ENCODE data around the gene PRDM15.

The PRDM15 gene

GRCh38 chr21:41830145-41830707, 48.9 kb downstream of the PRDM15 start:
- no peak overlapping the region for H3K9ac ChIP-seq (ENCODE audit: low read length)
- H3K79me2 ChIP-seq (ENCODE audit: low read length) = no peaks in the 10 kb centered on the region
- H3K4me3 ChIP-seq (ENCODE audit: low read length) = no peak overlapping the region
- H3K4me1 ChIP-seq (ENCODE audit: low read length) = no peaks in the 10 kb centered on the region
- H3K27me3 ChIP-seq (ENCODE audit: low read depth, low read length) = no peaks in the 10 kb centered on the region
- TF ChIP-seq, protein P1, sequence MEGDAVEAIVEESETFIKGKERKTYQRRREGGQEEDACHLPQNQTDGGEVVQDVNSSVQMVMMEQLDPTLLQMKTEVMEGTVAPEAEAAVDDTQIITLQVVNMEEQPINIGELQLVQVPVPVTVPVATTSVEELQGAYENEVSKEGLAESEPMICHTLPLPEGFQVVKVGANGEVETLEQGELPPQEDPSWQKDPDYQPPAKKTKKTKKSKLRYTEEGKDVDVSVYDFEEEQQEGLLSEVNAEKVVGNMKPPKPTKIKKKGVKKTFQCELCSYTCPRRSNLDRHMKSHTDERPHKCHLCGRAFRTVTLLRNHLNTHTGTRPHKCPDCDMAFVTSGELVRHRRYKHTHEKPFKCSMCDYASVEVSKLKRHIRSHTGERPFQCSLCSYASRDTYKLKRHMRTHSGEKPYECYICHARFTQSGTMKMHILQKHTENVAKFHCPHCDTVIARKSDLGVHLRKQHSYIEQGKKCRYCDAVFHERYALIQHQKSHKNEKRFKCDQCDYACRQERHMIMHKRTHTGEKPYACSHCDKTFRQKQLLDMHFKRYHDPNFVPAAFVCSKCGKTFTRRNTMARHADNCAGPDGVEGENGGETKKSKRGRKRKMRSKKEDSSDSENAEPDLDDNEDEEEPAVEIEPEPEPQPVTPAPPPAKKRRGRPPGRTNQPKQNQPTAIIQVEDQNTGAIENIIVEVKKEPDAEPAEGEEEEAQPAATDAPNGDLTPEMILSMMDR (IDR thresholded peaks at IDR 0.05; ENCODE audit: low read depth, low read length) = no peak
- no peak for TF ChIP-seq EZH2phosphoT487 (IDR thresholded peaks at IDR 0.05; ENCODE audit: low read depth)
- H4K20me1 ChIP-seq (ENCODE audit: insufficient read depth, low read length) = no peaks in the 10 kb centered on the region
- no peaks in the 10 kb centered on the region for H3K9me3 ChIP-seq (ENCODE audit: insufficient read depth, low read length)
- no peak overlapping the region for H2AFZ ChIP-seq (ENCODE audit: low read depth, low read length)
- H3K27ac ChIP-seq (ENCODE audit: low read length) = no peak overlapping the region
- H3K4me2 ChIP-seq (ENCODE audit: low read length) = no peak overlapping the region
- H3K36me3 ChIP-seq (replicated peaks; ENCODE audit: low read depth, low read length) = no peaks in the 10 kb centered on the region

GRCh38 chr21:41828884-41829360, 50.2 kb downstream of the PRDM15 start:
- Histone ChIP-seq H3K4me2 (ENCODE audit: low read length) (no peak overlapping the region), H3K27ac (ENCODE audit: low read length) (no peak overlapping the region)

GRCh38 chr21:41827951-41828883, 50.9 kb downstream of the PRDM15 start:
- Histone ChIP-seq H4K20me1 (ENCODE audit: insufficient read depth, low read length) (no peaks in the 10 kb centered on the region), H3K4me2 (ENCODE audit: low read length) (no peak overlapping the region), H3K9me3 (ENCODE audit: insufficient read depth, low read length) (no peaks in the 10 kb centered on the region), H3K27me3 (ENCODE audit: low read depth, low read length) (no peaks in the 10 kb centered on the region), H3K4me3 (ENCODE audit: low read length) (no peak overlapping the region), H3K9ac (ENCODE audit: low read length) (no peak overlapping the region), H2AFZ (ENCODE audit: low read depth, low read length) (no peak overlapping the region), H3K79me2 (ENCODE audit: low read length) (no peaks in the 10 kb centered on the region), H3K36me3 (replicated peaks; ENCODE audit: low read depth, low read length) (no peaks in the 10 kb centered on the region), H3K4me1 (ENCODE audit: low read length) (no peaks in the 10 kb centered on the region), H3K27ac (ENCODE audit: low read length) (no peak overlapping the region)
- TF ChIP-seq, protein P1 (IDR thresholded peaks at IDR 0.05; ENCODE audit: low read depth, low read length) = no peak
- no peak for TF ChIP-seq EZH2phosphoT487 (IDR thresholded peaks at IDR 0.05; ENCODE audit: low read depth)

More at GRCh38 chr21:41828884-41829360, 50.2 kb downstream of the PRDM15 start:
- Histone ChIP-seq H3K9me3 (ENCODE audit: insufficient read depth, low read length) (no peaks in the 10 kb centered on the region), H3K9ac (ENCODE audit: low read length) (no peak overlapping the region), H3K36me3 (replicated peaks; ENCODE audit: low read depth, low read length) (no peaks in the 10 kb centered on the region), H4K20me1 (ENCODE audit: insufficient read depth, low read length) (no peaks in the 10 kb centered on the region), H3K4me3 (ENCODE audit: low read length) (no peak overlapping the region), H2AFZ (ENCODE audit: low read depth, low read length) (no peak overlapping the region), H3K79me2 (ENCODE audit: low read length) (no peaks in the 10 kb centered on the region), H3K27me3 (ENCODE audit: low read depth, low read length) (no peaks in the 10 kb centered on the region), H3K4me1 (ENCODE audit: low read length) (no peaks in the 10 kb centered on the region)
- TF ChIP-seq, protein P1 (IDR thresholded peaks at IDR 0.05; ENCODE audit: low read depth, low read length) = no peak
- no peak for TF ChIP-seq EZH2phosphoT487 (IDR thresholded peaks at IDR 0.05; ENCODE audit: low read depth)

DNA sequence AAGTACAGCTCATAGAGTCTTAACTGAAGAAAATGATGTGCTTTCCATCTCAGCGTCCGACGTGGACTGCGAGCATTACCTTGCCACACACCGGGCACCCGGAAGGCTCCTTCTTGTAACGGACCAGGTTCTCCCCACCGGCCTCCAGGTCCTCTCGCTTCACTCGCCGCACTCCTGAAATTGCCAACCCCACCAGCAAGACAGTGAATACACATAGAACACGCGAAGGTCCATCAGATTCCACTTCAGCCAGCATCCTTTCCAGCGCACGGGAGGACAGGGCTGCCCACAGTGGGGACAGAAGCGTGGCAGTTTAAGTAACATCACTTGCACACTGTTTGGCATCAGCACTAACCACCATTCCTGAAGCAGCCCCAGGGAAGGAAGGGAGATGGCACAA, 53.3 kb downstream of the PRDM15 start:
- Histone ChIP-seq H3K79me2 (ENCODE audit: low read length) (no peaks in the 10 kb centered on the region), H2AFZ (ENCODE audit: low read depth, low read length) (no peak overlapping the region), H3K9ac (ENCODE audit: low read length) (no peak overlapping the region), H3K9me3 (ENCODE audit: insufficient read depth, low read length) (no peaks in the 10 kb centered on the region), H3K36me3 (replicated peaks; ENCODE audit: low read depth, low read length) (no peaks in the 10 kb centered on the region), H3K4me3 (ENCODE audit: low read length) (no peak overlapping the region), H3K4me1 (ENCODE audit: low read length) (no peaks in the 10 kb centered on the region), H3K27me3 (ENCODE audit: low read depth, low read length) (no peaks in the 10 kb centered on the region), H4K20me1 (ENCODE audit: insufficient read depth, low read length) (no peaks in the 10 kb centered on the region), H3K4me2 (ENCODE audit: low read length) (no peak overlapping the region), H3K27ac (ENCODE audit: low read length) (no peak overlapping the region)
- TF ChIP-seq, protein P1 (IDR thresholded peaks at IDR 0.05; ENCODE audit: low read depth, low read length) = no peak
- no peak for TF ChIP-seq EZH2phosphoT487 (IDR thresholded peaks at IDR 0.05; ENCODE audit: low read depth)

All from OCI-LY3 (cell line).